ENCODE measurements around the gene CTDSPL.

The CTDSPL gene

DNA sequence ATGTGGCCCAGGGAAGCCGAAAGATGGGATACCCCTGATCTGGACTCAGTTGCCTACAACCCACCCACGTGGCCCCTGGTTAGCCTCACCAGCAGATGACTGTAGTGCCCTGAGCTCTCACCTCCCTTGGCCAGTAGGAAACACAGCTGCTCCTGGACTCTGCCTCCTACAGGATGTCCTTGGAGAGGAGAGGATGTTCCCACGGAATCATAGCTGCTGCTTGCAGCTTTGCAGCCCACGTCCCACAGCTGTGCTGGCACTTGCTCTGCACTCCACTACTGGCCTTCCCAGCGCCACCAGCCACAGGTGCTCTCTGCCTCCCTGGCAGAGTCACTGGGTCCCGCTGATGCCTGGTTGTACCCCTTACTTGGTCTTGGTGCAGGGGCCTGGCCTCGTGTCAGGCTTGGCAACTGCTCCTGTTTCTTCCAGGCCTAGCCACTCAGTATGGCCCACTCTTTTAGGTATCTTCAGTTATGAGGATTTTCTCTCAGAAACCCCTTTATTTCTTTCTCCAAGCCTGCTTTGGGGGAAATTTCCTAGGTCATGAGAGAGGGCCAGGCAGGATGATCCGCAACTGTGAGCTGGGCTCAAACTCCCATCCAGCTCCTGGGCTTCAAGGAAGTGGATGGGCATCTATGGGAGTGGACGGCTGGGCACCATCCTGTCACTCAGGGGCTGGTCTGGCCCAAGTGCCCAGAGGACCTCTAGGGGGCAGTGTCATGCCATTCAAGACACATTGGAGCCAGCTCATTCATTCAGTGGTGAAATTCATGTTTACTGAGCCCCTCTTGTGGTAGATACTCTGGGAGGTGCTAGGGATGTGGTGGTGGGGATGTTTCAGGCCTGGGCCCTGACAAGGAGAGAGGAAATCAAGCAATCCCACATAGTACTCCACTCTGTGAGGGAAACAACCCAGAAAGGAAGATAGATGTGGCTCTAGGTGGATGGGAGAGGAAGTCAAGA is 112.7 kb downstream of the CTDSPL start:
- H3K4me3 ChIP-seq (ENCODE audit: low read depth, low read length), result no peak overlapping the region
- in situ Hi-C loops (cut with HindIII; ENCODE audit: low sequenced_read_pairs), result no loop called here
- peak; percentile 46 for DNase-seq (ENCODE audit: low read depth, low spot score)
- peak; percentile 81 for TF ChIP-seq CTCF (IDR thresholded peaks at IDR 0.05; ENCODE audit: low read depth, low read length)

DNA sequence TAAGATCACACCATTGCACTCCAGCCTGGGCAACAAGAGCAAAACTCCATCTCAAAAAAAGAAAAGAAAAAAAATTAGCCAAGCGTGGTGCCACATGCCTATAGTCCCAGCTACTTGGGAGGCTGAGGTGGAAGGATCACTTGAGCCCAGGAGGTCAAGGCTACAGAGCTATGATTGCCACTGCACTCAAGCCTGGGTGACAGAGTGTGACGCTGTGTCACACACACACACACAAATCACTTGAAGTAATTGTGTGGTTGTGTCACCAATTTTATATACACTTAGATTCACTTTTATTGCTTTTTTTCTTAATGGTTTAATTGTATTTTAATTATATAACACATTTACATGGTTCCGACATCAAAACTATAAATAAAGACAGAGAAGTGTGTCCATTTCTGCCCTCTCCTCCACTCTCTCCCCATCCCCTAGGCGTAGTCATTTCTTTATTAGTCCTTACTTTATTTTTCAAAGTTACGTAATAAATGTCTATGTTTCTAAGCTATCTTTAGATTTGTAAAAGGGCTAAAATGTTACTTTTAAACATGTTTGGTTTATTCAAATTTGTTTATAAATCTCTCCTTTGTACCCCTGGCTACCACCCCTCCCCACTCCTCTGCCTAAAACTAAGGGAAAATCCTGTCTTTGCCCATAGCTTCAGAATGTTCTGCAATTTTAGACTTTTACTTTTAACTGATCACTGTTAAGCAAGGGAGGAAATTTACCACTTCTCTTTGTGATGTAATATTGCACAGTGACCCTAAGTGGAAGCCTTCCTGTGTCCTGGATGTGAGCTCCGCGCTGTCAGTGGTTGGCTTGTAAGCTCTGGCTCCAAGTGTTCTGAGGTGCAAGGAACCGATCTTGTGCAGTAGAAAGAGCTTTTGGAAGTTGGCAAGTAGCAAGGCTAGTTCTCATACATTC is 118.1 kb downstream of the CTDSPL start:
- no peak for DNase-seq (ENCODE audit: low read depth, low spot score)
- no peak overlapping the region for H3K4me3 ChIP-seq (ENCODE audit: low read depth, low read length)
- in situ Hi-C loops (cut with HindIII; ENCODE audit: low sequenced_read_pairs), result no loop called here
- no peak for TF ChIP-seq CTCF (IDR thresholded peaks at IDR 0.05; ENCODE audit: low read depth, low read length)

- in situ Hi-C loops (cut with HindIII; ENCODE audit: low sequenced_read_pairs), result no loop called here
- no peak overlapping the region for H3K4me3 ChIP-seq (ENCODE audit: low read depth, low read length)
- TF ChIP-seq CTCF (IDR thresholded peaks at IDR 0.05; ENCODE audit: low read depth, low read length), result no peak
- DNase-seq (ENCODE audit: low read depth, low spot score), result no peak
Measured at GRCh38 chr3:37980462-37981347, 119.0 kb downstream of the CTDSPL start.

DNA sequence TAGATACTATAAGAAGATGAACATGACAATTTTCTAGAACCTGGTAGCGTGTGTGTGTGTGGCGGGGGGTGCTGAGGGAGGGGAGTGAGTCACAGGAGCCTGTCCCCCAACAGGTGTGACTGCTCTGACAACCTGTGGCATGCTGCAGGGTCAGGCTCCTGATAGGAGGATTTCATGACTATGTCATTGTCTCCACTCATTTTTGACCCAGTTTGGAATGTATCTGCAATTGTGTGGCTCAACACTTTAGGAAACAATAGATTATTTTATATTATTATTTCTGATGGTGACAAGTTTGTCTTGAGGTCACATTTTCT is 119.6 kb downstream of the CTDSPL start:
- no peak for DNase-seq (ENCODE audit: low read depth, low spot score)
- in situ Hi-C loops (cut with HindIII; ENCODE audit: low sequenced_read_pairs), result no loop called here
- no peak for TF ChIP-seq CTCF (IDR thresholded peaks at IDR 0.05; ENCODE audit: low read depth, low read length)
- H3K4me3 ChIP-seq (ENCODE audit: low read depth, low read length), result no peak overlapping the region

GRCh38 chr3:37982331-37982730 is 120.7 kb downstream of the CTDSPL start:
- H3K4me3 ChIP-seq (ENCODE audit: low read depth, low read length), result no peak overlapping the region
- in situ Hi-C loops (cut with HindIII; ENCODE audit: low sequenced_read_pairs), result no loop called here
- DNase-seq (ENCODE audit: low read depth, low spot score), result no peak
- TF ChIP-seq CTCF (IDR thresholded peaks at IDR 0.05; ENCODE audit: low read depth, low read length), result no peak

DNA sequence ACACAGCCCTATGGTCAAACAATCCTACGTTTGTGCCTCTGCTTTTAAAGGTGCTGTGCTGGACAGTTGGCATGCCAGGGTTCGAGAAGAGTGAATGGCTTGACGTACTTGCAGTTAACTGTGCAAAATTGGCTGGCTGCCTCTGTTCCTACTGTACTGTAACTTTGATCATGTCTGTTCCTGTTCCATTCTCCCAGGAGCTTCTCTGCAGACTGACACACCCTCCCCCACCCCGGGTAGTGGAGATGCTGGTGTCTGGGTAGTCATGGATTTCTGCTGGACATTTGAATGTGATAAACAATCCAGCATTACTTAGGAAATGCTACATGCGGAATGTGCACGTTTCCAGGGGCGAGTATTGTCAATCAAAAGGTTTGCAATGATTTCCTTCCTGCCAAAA is 122.4 kb downstream of the CTDSPL start:
- in situ Hi-C loops (cut with HindIII; ENCODE audit: low sequenced_read_pairs), result no loop called here
- TF ChIP-seq CTCF (IDR thresholded peaks at IDR 0.05; ENCODE audit: low read depth, low read length), result no peak
- DNase-seq (ENCODE audit: low read depth, low spot score), result no peak
- H3K4me3 ChIP-seq (ENCODE audit: low read depth, low read length), result no peak overlapping the region
